Inflammatory macrophage (primary cell): ENCODE data around the gene HOXD9.

ENCODE experiments used
- DNase-seq, 2 donors: peaks; one replicate each; pipeline ENCODE4 v3.0.0-alpha.2; 2020 to 2022

HOXD9 gene

DNA sequence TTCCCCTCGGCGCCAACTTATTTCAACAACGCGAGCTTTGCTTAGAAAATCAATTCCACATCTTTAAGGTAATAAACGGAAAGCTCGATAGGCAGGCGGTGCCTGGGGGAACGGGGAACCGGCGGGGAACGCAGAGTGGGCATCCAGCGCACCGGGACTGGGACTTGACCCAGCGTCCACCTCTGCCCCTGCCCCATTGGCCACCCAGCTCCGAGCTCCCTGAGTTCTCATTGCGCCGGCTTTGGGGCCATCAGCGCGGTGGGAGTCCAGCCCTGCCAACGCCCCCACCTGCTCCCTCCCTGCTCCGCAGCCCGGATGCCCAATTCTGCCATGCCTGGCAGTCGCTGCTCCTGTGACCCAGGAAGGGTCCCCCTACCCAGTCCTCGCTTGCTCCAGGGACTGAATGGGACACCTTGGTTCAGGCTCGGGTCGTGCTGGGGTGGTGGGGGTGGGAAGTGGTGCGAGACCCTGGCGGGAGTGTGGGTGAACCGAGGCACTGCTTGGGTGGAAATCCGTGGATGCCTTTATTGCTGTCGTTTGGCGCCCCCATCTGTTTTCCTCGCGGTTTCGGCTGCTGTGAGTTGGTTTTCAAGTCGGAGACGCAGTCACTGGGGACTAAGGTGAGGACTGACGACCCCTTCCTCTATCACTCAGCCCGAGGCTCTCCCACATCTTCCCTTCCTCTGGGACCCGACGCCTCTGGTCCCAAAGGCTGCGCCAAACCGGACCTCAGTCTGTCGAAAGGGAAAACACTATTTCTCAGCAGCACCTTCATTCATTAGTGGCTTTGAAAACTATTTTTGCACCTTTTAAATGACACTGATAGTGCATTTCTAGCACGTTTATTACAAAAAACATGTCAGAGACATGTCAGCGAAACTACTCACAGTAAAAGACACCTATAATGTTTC, 36.4 kb upstream of the HOXD9 start:
- no peak for DNase-seq

DNA sequence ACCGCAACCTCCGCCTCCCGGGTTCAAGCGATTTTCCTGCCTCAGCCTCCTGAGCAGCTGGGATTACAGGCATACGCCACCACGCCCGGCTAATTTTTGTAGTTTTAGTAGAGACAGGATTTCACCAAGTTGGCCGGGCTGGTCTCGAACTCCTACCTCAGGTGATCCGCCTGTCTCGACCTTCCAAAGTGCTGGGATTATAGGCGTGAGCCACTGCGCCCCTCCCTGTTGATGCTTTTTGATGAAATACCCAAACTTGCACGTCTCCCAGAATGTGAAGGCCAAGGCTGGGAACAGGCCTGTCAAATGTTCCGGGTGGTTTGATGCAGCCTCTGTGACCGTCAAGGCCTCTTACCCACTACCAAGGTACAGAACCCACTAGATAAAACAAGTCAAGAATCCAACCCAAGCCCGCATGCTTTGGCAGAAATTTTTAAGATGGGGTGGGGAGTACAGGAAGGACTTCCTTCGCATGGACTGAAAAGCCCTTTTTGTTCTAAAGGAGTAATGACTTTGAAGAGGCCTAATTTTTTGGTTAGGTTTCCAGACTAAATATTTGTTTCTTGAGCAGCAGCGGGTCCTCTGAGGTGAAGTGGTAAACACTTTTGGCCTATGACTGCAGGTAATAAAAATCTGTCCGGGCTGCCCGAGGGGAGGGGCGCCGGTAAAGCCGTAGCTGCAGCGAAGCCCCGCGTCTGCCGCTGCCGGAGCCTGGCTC, 35.0 kb upstream of the HOXD9 start:
- no peak for DNase-seq

DNA sequence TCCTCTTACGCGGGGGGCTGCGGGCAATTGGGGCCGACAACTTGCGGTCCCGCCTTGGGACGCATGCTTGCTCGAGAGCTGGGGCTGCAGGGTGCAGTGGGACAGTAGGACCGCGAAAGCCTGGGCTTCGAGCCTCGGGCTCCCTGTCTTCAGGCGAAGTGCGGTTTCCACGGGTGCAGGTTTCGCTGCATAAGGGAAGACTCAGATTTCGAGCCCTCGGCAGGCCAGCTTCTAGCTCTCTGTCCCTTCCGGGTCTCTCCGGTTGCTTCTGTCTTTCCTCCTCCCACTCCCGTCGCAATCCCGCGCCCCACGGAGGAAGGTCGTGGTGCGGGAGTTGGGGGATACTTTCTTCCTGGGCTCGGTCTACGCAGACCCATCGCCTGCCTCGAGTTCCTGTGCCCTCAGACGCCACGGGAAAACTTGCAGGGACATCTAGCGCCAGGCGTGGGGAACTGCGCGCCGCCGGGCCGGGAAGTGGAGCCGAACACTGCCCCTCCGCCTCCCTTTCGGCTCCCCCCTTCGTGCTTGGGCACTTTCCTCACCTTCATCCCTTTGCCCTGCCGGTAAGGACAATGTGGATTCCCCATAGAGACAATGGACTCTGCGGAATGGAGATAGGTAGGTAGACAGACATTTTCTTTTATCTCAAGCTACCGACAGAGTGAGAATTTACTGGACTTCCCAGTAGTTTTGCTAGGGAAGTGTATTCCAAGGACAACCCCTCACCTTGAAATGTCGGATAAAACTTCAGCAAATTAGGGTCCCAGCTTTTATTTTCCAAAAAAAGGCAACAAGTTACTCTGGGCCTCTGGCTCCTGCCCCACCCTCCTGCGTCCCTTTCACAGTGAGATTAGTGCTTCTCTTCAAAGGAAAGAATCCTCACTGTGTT, 34.2 kb upstream of the HOXD9 start:
- peak in 1 of 2 donors; percentile 45 for DNase-seq

DNA sequence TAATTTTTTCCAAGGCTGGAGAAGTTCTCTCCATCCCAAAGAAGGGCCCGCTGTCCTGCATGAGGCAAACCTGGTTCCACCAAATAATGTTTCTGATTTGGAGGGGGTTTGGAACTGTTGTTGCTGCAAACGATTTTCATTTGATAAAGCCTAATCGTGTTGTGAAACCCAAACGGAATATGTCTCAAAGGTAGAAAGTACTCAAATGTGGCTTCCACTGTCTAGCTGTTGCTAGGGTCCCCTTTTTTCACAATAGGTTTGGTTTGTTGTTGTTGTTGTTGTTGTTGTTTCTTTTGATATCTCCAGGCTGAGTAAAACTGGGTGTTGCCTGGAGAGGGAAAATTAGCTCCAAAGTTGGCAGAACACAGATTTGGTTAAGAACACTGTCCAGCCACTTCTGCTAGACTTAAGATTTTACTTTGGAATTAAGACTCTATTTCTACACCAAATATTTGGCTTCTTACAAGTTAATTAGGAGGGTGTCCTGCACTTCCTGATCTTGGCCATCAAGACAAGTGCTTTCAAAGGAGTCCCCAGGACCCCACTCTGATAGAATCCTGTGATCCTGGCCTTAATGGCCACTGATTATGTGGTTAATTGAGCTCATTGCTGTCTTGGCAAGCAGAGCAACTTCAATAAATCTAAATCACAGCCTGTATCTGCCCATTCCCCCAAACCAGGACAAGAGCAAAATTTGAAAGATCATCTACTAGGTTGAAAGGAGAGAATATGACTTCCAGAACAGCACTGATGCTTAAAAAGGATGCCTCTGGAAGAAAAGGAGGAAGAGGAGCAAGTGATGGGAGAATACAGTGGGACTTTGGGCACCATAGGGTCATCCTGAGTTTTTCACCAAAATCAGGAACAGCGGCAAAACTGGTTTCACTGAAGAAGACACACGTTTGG, 33.3 kb upstream of the HOXD9 start:
- no peak for DNase-seq

DNA sequence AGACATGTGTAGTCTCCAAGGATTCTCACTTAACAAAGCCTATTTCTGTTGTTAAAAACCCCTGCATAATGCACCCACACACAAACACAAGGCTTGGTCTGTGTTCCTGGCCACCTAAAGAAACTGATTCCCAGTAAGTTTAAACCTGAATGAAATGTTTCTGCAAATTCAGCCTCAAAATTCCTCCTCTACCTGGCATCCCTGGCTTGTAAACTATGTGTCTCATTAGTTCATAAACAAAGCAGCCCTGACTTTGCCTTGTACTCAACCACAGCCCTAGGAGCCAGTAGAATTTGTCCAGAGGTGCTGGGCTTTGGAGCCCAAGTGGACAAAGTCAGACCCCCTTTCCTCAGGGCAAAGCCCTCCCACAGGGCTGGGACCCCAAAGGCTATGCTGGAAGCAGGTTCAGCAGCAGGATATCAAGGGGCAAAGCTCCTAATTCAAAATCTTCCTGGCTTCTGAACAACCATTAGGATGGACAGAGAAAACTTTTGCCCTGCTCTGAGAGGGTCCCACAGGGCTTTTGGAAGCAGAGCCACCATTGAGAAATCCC, 32.6 kb upstream of the HOXD9 start:
- DNase-seq, result no peak

DNA sequence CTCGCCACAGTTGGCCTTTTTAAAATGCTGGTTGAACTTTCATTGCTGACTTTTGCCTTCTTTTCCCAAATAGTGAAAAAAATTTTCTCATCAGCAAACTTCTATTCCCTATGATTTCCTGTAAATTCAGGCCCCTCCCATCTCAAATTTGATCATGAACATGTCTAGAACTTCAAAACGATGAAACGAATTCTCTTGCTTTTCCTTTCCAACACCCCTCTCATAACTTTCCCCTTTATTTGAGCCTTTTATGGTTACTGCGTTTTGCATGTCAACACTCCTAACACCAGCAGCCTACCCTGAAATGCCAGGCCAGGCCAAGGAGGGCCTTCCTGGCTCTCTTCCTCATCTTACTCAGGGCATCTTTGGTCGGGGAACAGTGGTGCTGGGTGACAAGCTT, 31.7 kb upstream of the HOXD9 start:
- DNase-seq, result no peak

DNA sequence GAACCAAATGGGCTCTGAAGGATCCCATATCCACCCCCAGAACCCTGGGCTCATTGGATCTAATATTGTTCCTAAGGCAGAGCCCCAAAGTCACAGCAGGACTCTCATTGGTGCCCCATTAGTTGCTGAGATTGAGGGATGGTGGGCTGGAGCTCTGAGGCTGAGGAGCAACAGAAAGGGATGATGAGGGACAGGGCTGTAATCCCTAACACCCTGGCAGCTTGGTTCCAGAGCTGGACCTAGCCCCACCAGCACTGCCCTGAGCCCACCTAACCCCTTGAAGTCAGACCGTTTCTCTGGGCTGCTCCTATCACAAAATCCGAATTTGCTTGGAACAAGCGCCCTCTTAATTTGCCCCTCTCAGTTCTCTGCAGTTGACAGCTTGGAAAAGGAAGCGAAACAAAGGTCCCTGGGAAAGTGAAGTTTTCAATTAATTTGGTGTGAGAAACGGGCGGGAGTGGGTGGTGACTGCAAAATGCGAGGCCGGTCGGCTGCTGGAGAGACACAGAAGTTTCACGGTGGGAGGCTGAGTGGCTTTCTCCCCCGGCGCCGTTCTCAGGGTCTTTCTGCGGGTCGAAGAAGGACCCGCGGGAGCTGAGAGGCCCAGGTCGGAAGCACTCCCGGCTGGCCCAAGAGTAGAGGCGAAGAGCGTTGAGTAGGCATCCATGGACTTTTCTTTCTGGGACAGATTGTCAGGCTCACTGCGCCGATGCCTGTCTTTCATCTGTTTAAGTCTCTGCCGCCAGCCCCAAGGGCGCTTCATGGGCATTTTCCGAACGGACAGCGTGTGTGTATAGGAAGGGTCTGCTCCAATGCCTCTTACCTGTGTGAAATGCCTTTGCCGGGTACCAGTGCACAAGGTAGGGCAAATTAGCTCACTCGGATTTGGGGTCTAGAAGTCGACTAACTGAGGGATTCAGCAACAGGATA, 30.9 kb upstream of the HOXD9 start:
- DNase-seq, result no peak

DNA sequence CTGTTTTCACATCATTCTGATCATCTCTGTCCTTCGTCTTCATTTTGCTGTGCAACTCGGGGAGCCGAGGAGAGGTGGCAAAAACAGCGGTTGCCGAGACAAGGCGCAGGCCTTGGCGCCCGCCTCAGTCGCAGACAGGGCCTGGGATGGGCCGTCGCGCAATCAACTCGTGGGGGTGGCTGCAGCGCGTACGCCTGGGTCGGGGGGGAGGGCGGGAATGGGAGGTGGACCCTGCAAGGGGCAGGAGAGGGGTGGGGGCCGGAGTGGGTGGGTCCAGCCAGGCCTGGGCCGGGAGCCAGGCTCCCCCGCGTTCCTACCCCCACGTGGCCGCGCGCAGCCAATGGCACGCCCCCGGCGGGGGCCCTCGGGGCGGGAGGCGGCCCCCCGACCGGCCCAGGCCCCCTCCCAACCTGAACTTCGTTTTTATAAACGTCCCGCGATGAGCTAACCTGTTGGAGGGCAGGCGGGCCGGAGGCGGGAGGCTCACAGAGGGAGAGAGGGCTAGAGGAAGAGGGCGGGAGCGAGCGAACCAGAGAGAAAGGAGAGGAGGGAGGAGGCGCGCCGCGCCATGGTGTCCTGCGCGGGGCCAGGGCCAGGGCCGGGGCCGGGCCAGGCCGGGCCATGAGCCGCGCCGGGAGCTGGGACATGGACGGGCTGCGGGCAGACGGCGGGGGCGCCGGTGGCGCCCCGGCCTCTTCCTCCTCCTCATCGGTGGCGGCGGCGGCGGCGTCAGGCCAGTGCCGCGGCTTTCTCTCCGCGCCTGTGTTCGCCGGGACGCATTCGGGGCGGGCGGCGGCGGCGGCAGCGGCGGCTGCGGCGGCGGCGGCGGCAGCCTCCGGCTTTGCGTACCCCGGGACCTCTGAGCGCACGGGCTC, 30.0 kb upstream of the HOXD9 start, which contains the start of gene HOXD13:
Gene HOXD13 (plus strand): TSS at position 452 of the 875 bp plus-strand sequence. CDS start 170 bp downstream, at position 622.
- no peak for DNase-seq

DNA sequence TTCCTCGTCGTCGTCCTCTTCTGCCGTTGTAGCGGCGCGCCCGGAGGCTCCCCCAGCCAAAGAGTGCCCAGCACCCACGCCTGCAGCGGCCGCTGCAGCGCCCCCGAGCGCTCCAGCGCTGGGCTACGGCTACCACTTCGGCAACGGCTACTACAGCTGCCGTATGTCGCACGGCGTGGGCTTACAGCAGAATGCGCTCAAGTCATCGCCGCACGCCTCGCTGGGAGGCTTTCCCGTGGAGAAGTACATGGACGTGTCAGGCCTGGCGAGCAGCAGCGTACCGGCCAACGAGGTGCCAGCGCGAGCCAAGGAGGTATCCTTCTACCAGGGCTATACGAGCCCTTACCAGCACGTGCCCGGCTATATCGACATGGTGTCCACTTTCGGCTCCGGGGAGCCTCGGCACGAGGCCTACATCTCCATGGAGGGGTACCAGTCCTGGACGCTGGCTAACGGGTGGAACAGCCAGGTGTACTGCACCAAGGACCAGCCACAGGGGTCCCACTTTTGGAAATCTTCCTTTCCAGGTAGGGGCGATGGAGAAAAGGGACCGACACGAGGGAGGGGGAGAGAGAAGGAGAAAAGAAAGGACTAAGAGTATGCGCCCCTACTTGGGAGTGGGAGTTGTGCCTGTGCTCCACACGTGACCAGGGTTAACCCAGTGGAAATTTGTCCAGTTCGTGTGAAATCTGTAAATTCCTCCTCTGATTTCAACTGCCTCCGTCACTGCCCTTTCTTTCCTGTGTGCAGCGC, 29.2 kb upstream of the HOXD9 start:
- DNase-seq, result no peak

DNA sequence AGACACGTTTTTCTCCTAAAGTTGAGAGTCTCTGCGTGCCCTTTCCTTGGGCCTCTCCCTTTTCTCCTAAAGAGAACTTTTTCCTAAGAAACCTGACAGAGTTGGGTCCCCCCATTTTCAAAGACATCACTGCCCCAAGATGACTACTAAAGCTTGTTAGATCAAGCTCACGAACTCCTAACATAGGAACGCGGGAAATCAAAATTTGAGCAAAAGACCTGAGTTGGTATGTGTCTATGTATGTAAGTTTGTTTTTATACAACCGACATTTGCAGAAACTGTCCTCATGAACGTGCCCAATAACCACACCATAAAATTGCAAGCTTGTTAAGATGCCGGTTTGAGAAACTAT, 28.6 kb upstream of the HOXD9 start:
- no peak for DNase-seq

DNA sequence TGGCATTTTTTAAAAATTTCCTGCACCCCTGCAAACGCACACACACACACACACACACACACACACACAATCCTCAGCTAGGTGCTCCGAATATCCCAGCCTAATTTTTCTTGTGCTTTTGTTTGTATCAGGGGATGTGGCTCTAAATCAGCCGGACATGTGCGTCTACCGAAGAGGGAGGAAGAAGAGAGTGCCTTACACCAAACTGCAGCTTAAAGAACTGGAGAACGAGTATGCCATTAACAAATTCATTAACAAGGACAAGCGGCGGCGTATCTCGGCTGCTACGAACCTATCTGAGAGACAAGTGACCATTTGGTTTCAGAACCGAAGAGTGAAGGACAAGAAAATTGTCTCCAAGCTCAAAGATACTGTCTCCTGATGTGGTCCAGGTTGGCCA, 28.2 kb upstream of the HOXD9 start:
- no peak for DNase-seq

DNA sequence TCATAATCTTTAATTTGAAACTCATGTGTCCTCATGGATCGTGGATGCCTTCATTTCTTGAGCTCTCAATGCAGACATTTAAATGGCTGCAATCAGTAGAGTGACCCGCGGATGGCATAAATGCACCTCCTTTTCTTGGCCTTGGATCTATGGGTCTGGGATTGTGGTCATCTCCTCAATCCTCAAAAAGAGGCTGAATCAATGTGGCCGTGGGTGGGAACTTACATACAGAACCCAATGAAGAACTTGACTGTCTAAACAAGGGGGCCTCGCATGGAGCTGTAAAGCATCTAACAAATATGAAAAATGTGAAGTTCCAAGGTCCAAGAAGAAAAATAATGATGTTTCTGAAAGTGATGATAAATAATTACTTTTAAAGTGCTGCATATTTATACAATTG, 27.1 kb upstream of the HOXD9 start:
- no peak for DNase-seq

DNA sequence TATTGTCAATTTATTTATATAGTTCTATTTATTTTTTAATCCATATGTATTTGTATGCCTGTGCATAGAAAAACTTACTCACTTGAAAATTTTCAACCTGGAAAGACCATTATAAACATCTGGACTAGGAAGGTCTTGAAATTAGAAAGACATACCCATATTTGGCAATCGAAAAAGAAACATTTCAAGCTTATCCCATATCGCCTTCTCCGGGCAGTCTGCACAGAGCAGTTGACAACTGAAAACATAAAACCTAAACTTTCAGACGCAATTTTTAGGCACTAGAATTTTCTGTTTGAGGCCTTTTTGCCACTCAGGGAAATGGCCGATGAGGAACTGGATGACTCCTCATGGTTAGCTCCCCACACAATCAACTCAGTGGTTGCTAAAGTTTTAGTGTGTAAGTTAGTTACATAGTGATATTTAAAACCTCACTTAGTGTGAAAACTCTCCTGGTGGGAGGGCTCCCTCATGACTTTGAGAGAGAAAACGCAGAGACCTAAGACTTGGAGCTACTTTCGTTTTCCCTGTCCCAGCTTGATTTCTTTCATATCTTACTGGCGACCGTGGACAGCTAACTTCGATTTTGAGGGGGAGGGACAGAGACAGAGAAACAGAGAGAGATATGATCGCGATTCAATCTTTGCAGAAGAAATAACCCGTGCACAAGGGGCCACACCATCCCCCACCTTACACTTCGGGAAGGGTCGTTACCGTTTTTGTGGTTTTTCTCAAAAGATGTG, 26.1 kb upstream of the HOXD9 start:
- DNase-seq, result peak in 1 of 2 donors; percentile 9

DNA sequence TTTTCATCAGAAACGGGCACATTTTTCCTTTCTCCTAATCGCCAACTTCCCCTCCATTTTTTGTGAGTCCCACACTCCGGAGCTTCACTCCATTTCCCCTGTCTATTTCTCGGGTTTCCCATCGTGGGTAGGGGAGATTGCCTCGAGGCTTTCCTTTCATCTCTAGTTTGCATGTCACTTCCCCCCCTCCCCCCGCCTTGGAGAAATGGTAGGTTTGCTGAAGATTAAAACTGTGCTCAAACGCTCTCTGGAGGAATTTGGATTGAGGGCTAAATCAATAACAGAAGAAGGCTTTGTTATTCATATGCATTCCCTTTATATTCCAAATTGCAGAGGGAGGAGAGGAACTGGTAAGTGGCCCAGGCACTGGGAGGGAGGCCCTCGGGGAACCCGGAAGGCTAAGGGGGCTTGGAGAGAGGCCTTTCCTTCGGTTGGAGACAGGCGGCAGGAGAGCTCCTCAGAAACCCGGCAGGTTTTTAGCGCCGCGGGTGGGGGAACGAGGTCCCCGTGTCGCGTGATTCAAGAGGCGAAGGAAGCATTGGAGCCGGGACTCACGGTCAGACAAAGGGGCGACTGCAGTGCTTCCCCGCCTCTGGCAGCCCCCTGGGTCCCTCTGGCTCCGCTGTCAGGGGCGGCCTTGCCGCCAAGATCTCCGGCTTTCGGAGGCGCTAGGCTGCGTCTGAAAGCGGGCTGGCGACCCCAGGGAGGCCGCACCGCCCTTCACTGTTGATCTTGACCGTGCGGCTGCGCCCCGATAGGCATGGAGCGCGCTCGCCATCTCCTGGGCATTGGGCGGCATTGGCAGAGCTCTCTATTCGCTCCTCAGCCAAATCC, 25.3 kb upstream of the HOXD9 start:
- peak; percentile 46 to 58 for DNase-seq

DNA sequence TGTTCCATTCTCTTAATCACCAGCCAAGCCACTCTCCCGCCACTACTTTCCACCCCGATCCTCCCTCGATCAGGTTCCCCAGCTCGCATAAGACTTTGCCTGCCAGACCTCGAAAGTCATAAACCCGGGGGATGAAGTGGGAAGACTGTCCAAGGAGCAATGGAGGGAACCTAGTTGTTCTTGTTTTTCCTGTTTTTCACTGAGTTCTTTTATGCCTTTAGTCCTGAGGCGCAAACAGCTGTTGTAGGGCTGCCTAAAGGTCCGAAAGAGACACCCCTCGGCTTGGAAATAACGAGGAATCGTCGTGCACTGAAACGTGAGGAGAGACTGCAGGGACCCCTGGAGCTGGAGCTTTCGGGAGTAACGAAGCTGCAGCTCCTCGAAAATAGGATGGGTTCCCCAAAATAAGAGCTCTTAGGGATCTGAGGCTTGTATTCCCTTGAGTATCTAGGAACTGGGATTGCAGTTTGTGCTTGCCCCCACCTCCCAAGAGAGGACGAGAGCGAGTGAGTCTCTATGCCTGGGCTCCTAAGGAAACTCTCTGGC, 24.6 kb upstream of the HOXD9 start:
- DNase-seq, result no peak

DNA sequence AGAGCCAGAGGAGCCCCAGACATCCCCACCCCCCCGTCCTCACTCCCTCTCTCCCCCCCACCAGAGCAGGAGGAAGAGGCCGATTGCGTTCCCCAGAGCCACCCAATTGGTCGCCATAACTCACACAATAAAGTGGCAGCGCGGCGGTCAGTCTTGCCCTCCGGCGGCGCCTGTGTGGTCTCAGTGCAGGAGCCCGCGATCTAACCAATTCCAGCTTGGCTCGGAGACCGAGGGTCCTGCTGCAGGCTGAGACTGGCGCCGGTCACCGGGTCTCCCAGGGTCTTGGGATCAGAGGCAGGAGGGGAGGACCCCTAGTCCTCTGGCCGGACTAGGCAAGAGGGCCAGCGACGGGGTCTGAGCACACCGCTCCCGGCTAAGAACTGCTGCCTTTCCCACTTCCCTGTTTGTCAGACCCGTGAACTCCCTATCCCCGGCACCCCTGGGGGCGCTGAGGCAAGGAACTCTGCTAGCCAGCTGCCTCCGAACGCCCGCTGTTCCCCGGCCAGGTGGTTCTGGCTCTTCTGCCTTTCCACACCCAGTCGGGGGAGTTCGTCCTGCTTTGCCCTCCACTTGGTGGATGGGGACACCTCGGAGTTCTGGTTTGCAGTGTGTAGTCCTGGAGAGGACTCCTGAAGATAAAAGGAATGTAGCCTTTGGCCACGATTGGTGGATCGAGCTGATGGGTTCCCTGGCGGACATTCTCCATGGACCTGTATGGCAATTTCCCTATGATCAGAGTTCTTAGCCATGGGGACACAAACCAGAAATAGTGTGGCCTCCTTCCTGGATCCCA, 24.0 kb upstream of the HOXD9 start:
- no peak for DNase-seq
